Endothelial cell of umbilical vein (primary cell): ENCODE data around the gene SIRPB1. TPM values are rescaled to one million over a fixed set of nuclear protein-coding genes. Genes with fewer than 3 reads are reported as not detected.

Experiments used
- BruUV-seq: library from RNA; stranded (reverse); fragments of 400-500 nt; replicated peaks from 2 replicates; lab custom pipeline; 2021; lab: Mats Ljungman, UMichigan
- CTCF ChIA-PET: fragments of 300-600, 350-600 bp; sonication (Branson Sonifier 250); formaldehyde crosslinking; loops from one replicate; lab custom pipeline; 2021; ENCODE audit warnings: antibody characterized with exemption, inconsistent platforms; lab: Charles Lee
- POLR2A ChIA-PET: fragments of 300-600, 350-600 bp; sonication (Branson Sonifier 250); formaldehyde crosslinking; loops from one replicate; lab custom pipeline; 2021; ENCODE audit warnings: antibody characterized with exemption, inconsistent platforms; lab: Charles Lee
- DNase-seq: peaks from one replicate; pipeline ENCODE4 v3.0.0-alpha.2; 2011; ENCODE audit warnings: low read depth, low spot score
- FAIRE-seq: peaks from 2 replicates; lab custom pipeline; 2011; peaks lifted over from hg19 to GRCh38; lab: Jason Lieb, UNC
- H2AFZ ChIP-seq: 2 replicates; pipeline ENCODE4 v1.6.0; 2012; ENCODE audit warnings: low read depth, low read length, control low read depth, inconsistent platforms
- H3K27ac ChIP-seq: 2 replicates; pipeline ENCODE4 v1.5.1; 2011; ENCODE audit warnings: low read depth, mild to moderate bottlenecking, control low read depth, low read length, moderate library complexity; ENCODE audit not compliant: insufficient read depth
- H3K27me3 ChIP-seq, 2 experiments: 2 replicates each; pipeline versions ENCODE4 v1.6.0 to v1.6.1; 2011; ENCODE audit warnings: low read length in 2 of 2, mixed read lengths in 1 of 2; ENCODE audit not compliant: control insufficient read depth in 2 of 2, insufficient read depth in 2 of 2
- H3K36me3 ChIP-seq, 2 experiments: 2 replicates in 1 of 2; 3 replicates in 1 of 2; pipeline ENCODE4 v1.5.1; 2011; ENCODE audit warnings: low read length in 2 of 2, mild to moderate bottlenecking in 1 of 2, moderate library complexity in 1 of 2; ENCODE audit not compliant: control insufficient read depth in 2 of 2, insufficient read depth in 2 of 2; ENCODE audit errors: extremely low read depth in 1 of 2
- H3K4me1 ChIP-seq: 3 replicates; pipeline ENCODE4 v1.5.1; 2011; ENCODE audit warnings: mild to moderate bottlenecking, low read length; ENCODE audit not compliant: control insufficient read depth, insufficient read depth; ENCODE audit errors: extremely low read depth
- H3K4me2 ChIP-seq: 2 replicates; pipeline ENCODE4 v1.6.1; 2011; ENCODE audit warnings: low read length, control low read depth, mixed read lengths; ENCODE audit not compliant: insufficient read depth
- H3K4me3 ChIP-seq, 3 experiments: fragments of 200-600 bp in 1 of 3; sonication (generic), shearing (Covaris generic) in 1 of 3; replicated peaks in 1 of 3; 2 replicates each; pipeline ENCODE4 v1.5.1; 2011 to 2016; ENCODE audit warnings: control low read depth in 3 of 3, low read length in 3 of 3, mild to moderate bottlenecking in 2 of 3, inconsistent platforms in 1 of 3, low read depth in 1 of 3, moderate library complexity in 1 of 3; ENCODE audit not compliant: insufficient read depth in 1 of 3
- H3K79me2 ChIP-seq: 2 replicates; pipeline ENCODE4 v1.6.0; 2012; ENCODE audit warnings: low read length, inconsistent platforms; ENCODE audit not compliant: control insufficient read depth, insufficient read depth
- H3K9ac ChIP-seq: replicated peaks from 2 replicates; pipeline ENCODE3; 2011; ENCODE audit warnings: low read length, control low read depth; ENCODE audit not compliant: insufficient read depth; ENCODE audit errors: extremely low read depth
- H3K9me1 ChIP-seq: replicated peaks from 3 replicates; pipeline ENCODE4 v1.6.0; 2011; ENCODE audit warnings: mild to moderate bottlenecking, low read length; ENCODE audit not compliant: control insufficient read depth, insufficient read depth; ENCODE audit errors: extremely low read depth
- H3K9me3 ChIP-seq: replicated peaks from 2 replicates; pipeline ENCODE4 v1.5.1; 2012; ENCODE audit warnings: low read length, inconsistent platforms; ENCODE audit not compliant: control insufficient read depth, insufficient read depth
- H4K20me1 ChIP-seq: replicated peaks from 2 replicates; pipeline ENCODE3; 2011; ENCODE audit warnings: mild to moderate bottlenecking, low read length; ENCODE audit not compliant: control insufficient read depth, insufficient read depth; ENCODE audit errors: extremely low read depth
- EZH2 ChIP-seq: IDR thresholded peaks from 2 replicates; pipeline ENCODE4 v1.6.1; 2012; ENCODE audit warnings: borderline replicate concordance, low read depth, mild to moderate bottlenecking, moderate library complexity, low read length, inconsistent platforms; ENCODE audit not compliant: severe bottlenecking
- FOS ChIP-seq: IDR thresholded peaks from 2 replicates; pipeline ENCODE4 v1.6.1; 2011; ENCODE audit warnings: mild to moderate bottlenecking, low read length, moderate library complexity, borderline replicate concordance; ENCODE audit not compliant: insufficient read depth
- GATA2 ChIP-seq: IDR thresholded peaks from 2 replicates; pipeline ENCODE4 v1.7.0; 2011; ENCODE audit warnings: low read depth, mild to moderate bottlenecking, moderate library complexity, mixed read lengths, low read length; ENCODE audit not compliant: insufficient read length, insufficient read depth
- JUN ChIP-seq: IDR thresholded peaks from 2 replicates; pipeline ENCODE4 v1.6.1; 2011; ENCODE audit warnings: borderline replicate concordance, low read depth; ENCODE audit not compliant: insufficient read length, insufficient read depth
- MYC ChIP-seq: IDR thresholded peaks from one replicate; pipeline ENCODE4 v1.6.1; 2011; ENCODE audit warnings: mild to moderate bottlenecking, low read depth, low read length
- POLR2A ChIP-seq: IDR thresholded peaks from 2 replicates; pipeline ENCODE4 v1.6.1; 2012; ENCODE audit warnings: low read depth, mild to moderate bottlenecking, control low read depth, low read length
- POLR2AphosphoS5 ChIP-seq: IDR thresholded peaks from 2 replicates; pipeline ENCODE4 v1.6.1; 2012; ENCODE audit warnings: low read depth, mild to moderate bottlenecking, control low read depth, low read length, moderate library complexity; ENCODE audit not compliant: insufficient read depth
- dilution Hi-C: fragments of 300-500 bp; cut with MboI; formaldehyde crosslinking; loops from one replicate; pipeline ENCODE4 v1.15.0; 2019; ENCODE audit warnings: low sequenced_read_pairs; ENCODE audit not compliant: extremely low pct_ligation_motif_present
- intact Hi-C: fragments of 100-400 bp; cut with micrococcal nuclease; formaldehyde crosslinking; loops from one replicate; pipeline ENCODE4 v1.10.0; 2022
- polyA plus RNA-seq, 4 experiments: library from polyadenylated mRNA; depleted of rRNA in 3 of 4; stranded (reverse) in 3 of 4; unstranded in 1 of 4; fragments of >200 nt; gene quantifications; 2 replicates each; pipeline versions ENCODE4 v1.2.1 to v1.2.3, GENCODE V29; 2011 to 2012; ENCODE audit warnings: missing spikeins in 1 of 4
- total RNA-seq: library from RNA; stranded (reverse); gene quantifications from 2 replicates; pipeline ENCODE4 v1.2.3, GENCODE V29; 2021
- TF ChIP-seq, protein P1 (sequence below), 2 donors: IDR thresholded peaks; 1 replicate in 1 of 2; 2 replicates in 1 of 2; pipeline ENCODE4 v1.5.1; 2011; ENCODE audit warnings: low read length in 2 of 2, mild to moderate bottlenecking in 2 of 2, moderate library complexity in 2 of 2, control low read depth in 1 of 2, inconsistent platforms in 1 of 2, low read depth in 1 of 2; ENCODE audit not compliant: insufficient read depth in 1 of 2; ENCODE audit errors: extremely low read depth in 1 of 2
- TF ChIP-seq, protein P2 (sequence below): IDR thresholded peaks from 2 replicates; pipeline ENCODE4 v1.6.1; 2011; ENCODE audit not compliant: insufficient read depth, insufficient read length

Gene SIRPB1
- total and polyA plus RNA-seq, 2 donors (not counting 3 experiments of a cell fraction or from before 2014, with no cell fraction given): 0.10 to 6.5 TPM

DNA sequence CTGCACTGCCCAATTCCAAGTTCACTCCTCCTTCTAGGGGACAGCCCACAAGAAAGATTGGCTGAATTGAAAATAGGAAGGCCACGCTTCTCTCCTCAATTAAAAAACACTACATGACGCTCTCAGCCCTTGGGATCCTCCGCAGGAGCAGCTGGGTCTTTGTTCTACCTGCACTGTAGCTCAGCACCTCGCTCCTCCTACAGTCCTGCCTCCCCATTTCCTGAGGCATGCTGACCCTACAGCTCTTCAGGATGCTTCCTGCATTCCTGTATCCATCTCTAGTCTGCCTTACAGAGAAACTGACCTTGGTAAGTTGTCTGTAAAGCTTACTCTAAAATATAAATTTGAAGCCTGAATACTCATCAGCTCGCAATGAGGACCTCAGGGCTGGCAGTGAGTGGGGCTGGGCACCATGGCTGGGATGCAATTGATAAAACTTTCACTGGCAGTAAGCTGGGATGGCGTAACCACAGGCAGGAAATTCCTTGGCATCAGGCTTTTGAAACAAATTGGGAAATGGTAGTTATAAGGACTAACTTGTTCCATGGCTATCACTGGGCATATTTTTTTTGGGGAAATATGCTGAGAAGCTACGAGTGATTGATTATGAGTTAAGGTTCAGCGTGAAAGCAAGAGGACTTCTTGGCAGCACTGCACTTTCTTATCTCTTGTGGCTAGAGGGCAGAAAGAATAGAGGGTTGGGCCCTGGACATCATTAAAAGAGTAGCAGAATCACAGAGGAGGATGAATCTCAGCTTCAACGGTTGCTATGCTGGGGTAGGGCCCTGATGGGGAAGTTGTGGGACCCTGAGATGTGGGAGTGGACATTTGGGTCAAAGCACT lies 11.7 kb upstream of the SIRPB1 start:
- Histone ChIP-seq H3K27ac (no peak overlapping the region), H3K36me3 (no peaks in the 10 kb centered on the region), H3K27me3 (no peaks in the 10 kb centered on the region), H2AFZ (no peak overlapping the region), H3K4me1 (peaks cover 20% of the 10 kb centered on the region), H3K4me3 (no peak overlapping the region), H4K20me1 (no peaks in the 10 kb centered on the region), H3K79me2 (no peaks in the 10 kb centered on the region), H3K4me2 (no peak overlapping the region), H3K9me1 (no peaks in the 10 kb centered on the region), H3K9me3 (no peaks in the 10 kb centered on the region), H3K9ac (no peak overlapping the region)
- FAIRE-seq (no peak), DNase-seq (no peak)
- TF ChIP-seq JUN: no peak
- TF ChIP-seq POLR2AphosphoS5: no peak
- TF ChIP-seq EZH2: no peak
- TF ChIP-seq, protein P1, sequence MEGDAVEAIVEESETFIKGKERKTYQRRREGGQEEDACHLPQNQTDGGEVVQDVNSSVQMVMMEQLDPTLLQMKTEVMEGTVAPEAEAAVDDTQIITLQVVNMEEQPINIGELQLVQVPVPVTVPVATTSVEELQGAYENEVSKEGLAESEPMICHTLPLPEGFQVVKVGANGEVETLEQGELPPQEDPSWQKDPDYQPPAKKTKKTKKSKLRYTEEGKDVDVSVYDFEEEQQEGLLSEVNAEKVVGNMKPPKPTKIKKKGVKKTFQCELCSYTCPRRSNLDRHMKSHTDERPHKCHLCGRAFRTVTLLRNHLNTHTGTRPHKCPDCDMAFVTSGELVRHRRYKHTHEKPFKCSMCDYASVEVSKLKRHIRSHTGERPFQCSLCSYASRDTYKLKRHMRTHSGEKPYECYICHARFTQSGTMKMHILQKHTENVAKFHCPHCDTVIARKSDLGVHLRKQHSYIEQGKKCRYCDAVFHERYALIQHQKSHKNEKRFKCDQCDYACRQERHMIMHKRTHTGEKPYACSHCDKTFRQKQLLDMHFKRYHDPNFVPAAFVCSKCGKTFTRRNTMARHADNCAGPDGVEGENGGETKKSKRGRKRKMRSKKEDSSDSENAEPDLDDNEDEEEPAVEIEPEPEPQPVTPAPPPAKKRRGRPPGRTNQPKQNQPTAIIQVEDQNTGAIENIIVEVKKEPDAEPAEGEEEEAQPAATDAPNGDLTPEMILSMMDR (IDR thresholded peaks at IDR 0.05; ENCODE audit: extremely low read depth in 1 of 2, insufficient read depth in 1 of 2, low read depth in 1 of 2, low read length in 2 of 2): no peak
- no peak for TF ChIP-seq MYC
- TF ChIP-seq FOS: no peak
- TF ChIP-seq POLR2A: no peak
- TF ChIP-seq GATA2: no peak
- TF ChIP-seq, protein P2, sequence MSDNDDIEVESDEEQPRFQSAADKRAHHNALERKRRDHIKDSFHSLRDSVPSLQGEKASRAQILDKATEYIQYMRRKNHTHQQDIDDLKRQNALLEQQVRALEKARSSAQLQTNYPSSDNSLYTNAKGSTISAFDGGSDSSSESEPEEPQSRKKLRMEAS: no peak
- ChIA-PET POLR2A (no interaction called here), CTCF (interaction anchor here (0.5 to 2.7 kb wide), 3 partner anchors 53 to 932 kb away, joined by 3 to 10 read pairs (median 3); no protein-coding TSS in a partner anchor)
- BruUV-seq: no TSS peak
- intact Hi-C loops: no loop called here
- dilution Hi-C loops: no loop called here
